Activated gamma-delta T cell treated with Interleukin-2 at 50 U/mL for 16 hours (primary cell): ENCODE data around the gene ACP5.
"Not testable (repeated sequence)": the region's sequence is repeated elsewhere in the genome, so short reads cannot be mapped to it uniquely, and the experiment has no call there.

Experiments
- DNase-seq: peaks from one replicate; pipeline ENCODE4 v3.0.0-alpha.2; 2020

Gene ACP5

GRCh38 chr19:11578258-11579142, 1.1 kb upstream of the ACP5 start:
- DNase-seq: peak; percentile 26

- DNase-seq: no peak
Measured at GRCh38 chr19:11576227-11576626, 1.2 kb downstream of the ACP5 start.

- DNase-seq: no peak
Measured at GRCh38 chr19:11574689-11575088, 2.8 kb downstream of the ACP5 start.

- not testable (repeated sequence) for DNase-seq
Measured at GRCh38 chr19:11573763-11574162, 3.7 kb downstream of the ACP5 start.

- not testable (repeated sequence) for DNase-seq
Measured at GRCh38 chr19:11573354-11573753, 4.1 kb downstream of the ACP5 start.

GRCh38 chr19:11570039-11570462, 7.4 kb downstream of the ACP5 start:
- DNase-seq: no peak

- no peak for DNase-seq
Measured at GRCh38 chr19:11566164-11566563, 11.3 kb downstream of the ACP5 start.

- DNase-seq: not testable (repeated sequence)
Measured at GRCh38 chr19:11565649-11565980, 11.8 kb downstream of the ACP5 start.

GRCh38 chr19:11564082-11564807, 13.2 kb downstream of the ACP5 start:
- not testable (repeated sequence) for DNase-seq

GRCh38 chr19:11563532-11563931, 13.9 kb downstream of the ACP5 start:
- DNase-seq: no peak

- peak; percentile 59 for DNase-seq
Measured at GRCh38 chr19:11560404-11561051, 16.9 kb downstream of the ACP5 start.

GRCh38 chr19:11558881-11559828, 18.3 kb downstream of the ACP5 start, which contains the start of gene ELOF1:
Gene ELOF1 (minus strand): TSS chr19:11559230. CDS start chr19:11554347, 4,883 bp downstream.
- peak; percentile 96 for DNase-seq

GRCh38 chr19:11556634-11557420, 20.6 kb downstream of the ACP5 start:
- no peak for DNase-seq

- no peak for DNase-seq
Measured at GRCh38 chr19:11555246-11555645, 22.2 kb downstream of the ACP5 start.

- no peak for DNase-seq
Measured at GRCh38 chr19:11554160-11554559, 23.3 kb downstream of the ACP5 start.

- no peak for DNase-seq
Measured at GRCh38 chr19:11552666-11553372, 24.6 kb downstream of the ACP5 start.

GRCh38 chr19:11551603-11552235, 25.7 kb downstream of the ACP5 start:
- DNase-seq: no peak

GRCh38 chr19:11550265-11550664, 27.2 kb downstream of the ACP5 start:
- no peak for DNase-seq

GRCh38 chr19:11549386-11549953, 28.0 kb downstream of the ACP5 start:
- no peak for DNase-seq
